ENCODE data around the gene PLCB1.

Gene PLCB1

DNA sequence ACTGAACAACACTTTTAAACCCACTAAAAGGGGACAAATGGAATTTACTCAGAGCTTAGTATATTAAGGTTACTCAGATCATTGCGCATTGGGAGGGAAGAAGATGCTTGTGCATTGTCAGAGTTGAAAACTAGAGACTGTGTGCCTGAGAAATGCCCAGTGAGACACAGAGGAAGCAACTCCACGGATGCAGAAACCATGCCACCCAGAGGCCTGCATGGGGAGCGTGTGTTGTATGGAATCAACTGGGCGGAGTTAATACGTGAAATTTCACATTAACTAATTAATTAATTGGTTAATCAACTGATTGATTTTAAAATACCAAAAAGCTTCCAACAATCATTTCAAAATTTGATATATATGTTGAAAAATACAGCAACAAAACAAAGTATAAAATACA lies 391.6 kb downstream of the PLCB1 start:
- Histone ChIP-seq H3K79me2 (ENCODE audit: control insufficient read depth, low read length) (no peaks in the 10 kb centered on the region), H3K27me3 (ENCODE audit: control insufficient read depth, low read length) (no peaks in the 10 kb centered on the region), H3K4me2 (ENCODE audit: low read length) (no peak overlapping the region), H3K9me2 (replicated peaks; ENCODE audit: control insufficient read depth, low read length) (no peaks in the 10 kb centered on the region), H3K4me1 (ENCODE audit: control insufficient read depth, low read length) (peaks cover 11% of the 10 kb centered on the region), H4K20me1 (ENCODE audit: control insufficient read depth, insufficient read depth, low read depth, low read length) (no peaks in the 10 kb centered on the region), H3F3A (ENCODE audit: control insufficient read depth, insufficient read depth) (no peaks in the 10 kb centered on the region), H3K36me3 (ENCODE audit: control insufficient read depth, low read length) (no peaks in the 10 kb centered on the region), H3K27ac (ENCODE audit: low read depth, low read length) (no peak overlapping the region), H3K4me3 (ENCODE audit: low read length) (no peak overlapping the region), H3K9me3 (ENCODE audit: control insufficient read depth, insufficient read depth, low read length) (no peaks in the 10 kb centered on the region)
- TF ChIP-seq, protein P1, sequence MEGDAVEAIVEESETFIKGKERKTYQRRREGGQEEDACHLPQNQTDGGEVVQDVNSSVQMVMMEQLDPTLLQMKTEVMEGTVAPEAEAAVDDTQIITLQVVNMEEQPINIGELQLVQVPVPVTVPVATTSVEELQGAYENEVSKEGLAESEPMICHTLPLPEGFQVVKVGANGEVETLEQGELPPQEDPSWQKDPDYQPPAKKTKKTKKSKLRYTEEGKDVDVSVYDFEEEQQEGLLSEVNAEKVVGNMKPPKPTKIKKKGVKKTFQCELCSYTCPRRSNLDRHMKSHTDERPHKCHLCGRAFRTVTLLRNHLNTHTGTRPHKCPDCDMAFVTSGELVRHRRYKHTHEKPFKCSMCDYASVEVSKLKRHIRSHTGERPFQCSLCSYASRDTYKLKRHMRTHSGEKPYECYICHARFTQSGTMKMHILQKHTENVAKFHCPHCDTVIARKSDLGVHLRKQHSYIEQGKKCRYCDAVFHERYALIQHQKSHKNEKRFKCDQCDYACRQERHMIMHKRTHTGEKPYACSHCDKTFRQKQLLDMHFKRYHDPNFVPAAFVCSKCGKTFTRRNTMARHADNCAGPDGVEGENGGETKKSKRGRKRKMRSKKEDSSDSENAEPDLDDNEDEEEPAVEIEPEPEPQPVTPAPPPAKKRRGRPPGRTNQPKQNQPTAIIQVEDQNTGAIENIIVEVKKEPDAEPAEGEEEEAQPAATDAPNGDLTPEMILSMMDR (IDR thresholded peaks at IDR 0.05; ENCODE audit: low read depth, low read length, poor library complexity, severe bottlenecking), result no peak
- no peak for TF ChIP-seq EZH2phosphoT487 (IDR thresholded peaks at IDR 0.05; ENCODE audit: borderline replicate concordance, low read length)

DNA sequence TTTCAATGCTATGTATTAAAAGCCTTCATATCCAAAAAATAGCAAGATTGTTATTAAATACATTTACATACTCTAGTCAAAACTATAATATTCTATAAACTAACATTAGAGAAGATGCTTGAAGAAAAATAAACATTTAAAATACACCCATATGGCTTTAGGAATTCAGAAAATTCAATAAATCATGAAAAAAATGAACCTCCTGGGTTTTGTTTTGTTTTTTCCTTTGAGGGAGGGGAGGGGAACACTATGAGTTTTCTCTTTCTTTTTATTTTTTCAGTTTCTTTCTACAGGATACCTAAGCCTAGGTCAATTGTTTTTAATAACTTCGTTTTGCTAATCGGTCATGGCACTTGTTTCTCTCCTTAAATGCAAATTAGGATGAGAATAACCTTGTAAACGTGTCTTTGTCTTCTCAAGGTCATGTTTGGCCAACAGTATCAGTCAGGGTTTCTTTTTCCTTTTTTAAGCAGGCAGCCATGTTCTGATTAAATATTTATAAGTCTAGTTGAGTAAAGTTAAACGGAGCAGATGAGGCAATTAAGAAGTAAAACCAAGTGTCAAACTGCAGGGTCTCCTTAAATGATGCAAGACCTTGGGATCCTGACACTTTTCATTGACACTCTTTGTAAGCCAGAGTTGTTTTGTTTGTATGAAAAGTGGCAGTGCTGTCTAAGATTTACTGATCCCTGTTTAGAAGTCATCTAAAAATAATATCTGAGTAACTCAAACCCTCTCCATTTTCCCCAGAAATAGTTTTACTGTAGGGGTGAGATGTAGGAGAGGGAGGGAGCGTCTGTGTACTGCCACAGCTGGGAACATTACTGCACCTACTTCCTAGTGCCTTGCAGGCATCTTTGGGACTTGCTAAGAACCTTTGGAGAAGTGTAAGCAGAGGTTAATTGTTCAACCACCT lies 392.3 kb downstream of the PLCB1 start:
- TF ChIP-seq EZH2phosphoT487 (IDR thresholded peaks at IDR 0.05; ENCODE audit: borderline replicate concordance, low read length), result no peak
- TF ChIP-seq, protein P1 (IDR thresholded peaks at IDR 0.05; ENCODE audit: low read depth, low read length, poor library complexity, severe bottlenecking), result no peak
- H3F3A ChIP-seq (ENCODE audit: control insufficient read depth, insufficient read depth), result no peaks in the 10 kb centered on the region
- H3K4me2 ChIP-seq (ENCODE audit: low read length), result no peak overlapping the region
- H3K27me3 ChIP-seq (ENCODE audit: control insufficient read depth, low read length), result no peaks in the 10 kb centered on the region
- no peak overlapping the region for H3K27ac ChIP-seq (ENCODE audit: low read depth, low read length)
- no peaks in the 10 kb centered on the region for H3K36me3 ChIP-seq (ENCODE audit: control insufficient read depth, low read length)
- no peak overlapping the region for H3K4me3 ChIP-seq (ENCODE audit: low read length)
- H4K20me1 ChIP-seq (ENCODE audit: control insufficient read depth, insufficient read depth, low read depth, low read length), result no peaks in the 10 kb centered on the region
- no peaks in the 10 kb centered on the region for H3K9me2 ChIP-seq (replicated peaks; ENCODE audit: control insufficient read depth, low read length)
- H3K9me3 ChIP-seq (ENCODE audit: control insufficient read depth, insufficient read depth, low read length), result no peaks in the 10 kb centered on the region
- peaks cover 11% of the 10 kb centered on the region for H3K4me1 ChIP-seq (ENCODE audit: control insufficient read depth, low read length)
- no peaks in the 10 kb centered on the region for H3K79me2 ChIP-seq (ENCODE audit: control insufficient read depth, low read length)

DNA sequence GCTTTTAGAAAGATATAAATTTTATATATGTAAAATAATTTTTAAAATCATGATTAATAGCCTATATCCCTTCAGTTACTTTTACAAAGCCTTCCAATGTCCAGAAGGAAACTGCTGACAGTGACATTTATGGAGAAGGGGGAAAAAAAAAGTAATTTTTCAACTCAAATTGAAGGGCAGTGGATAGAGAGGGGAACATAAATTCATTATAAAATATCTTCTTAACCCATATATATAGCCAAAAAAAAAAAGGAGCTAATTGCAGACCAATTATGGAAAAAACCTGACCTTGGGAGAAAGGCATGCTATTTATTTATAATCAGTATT lies 392.9 kb downstream of the PLCB1 start:
- TF ChIP-seq EZH2phosphoT487 (IDR thresholded peaks at IDR 0.05; ENCODE audit: borderline replicate concordance, low read length), result no peak
- TF ChIP-seq, protein P1 (IDR thresholded peaks at IDR 0.05; ENCODE audit: low read depth, low read length, poor library complexity, severe bottlenecking), result no peak
- H4K20me1 ChIP-seq (ENCODE audit: control insufficient read depth, insufficient read depth, low read depth, low read length), result no peaks in the 10 kb centered on the region
- no peak overlapping the region for H3K4me2 ChIP-seq (ENCODE audit: low read length)
- peaks cover 11% of the 10 kb centered on the region for H3K4me1 ChIP-seq (ENCODE audit: control insufficient read depth, low read length)
- no peaks in the 10 kb centered on the region for H3K36me3 ChIP-seq (ENCODE audit: control insufficient read depth, low read length)
- no peaks in the 10 kb centered on the region for H3K79me2 ChIP-seq (ENCODE audit: control insufficient read depth, low read length)
- no peaks in the 10 kb centered on the region for H3K9me2 ChIP-seq (replicated peaks; ENCODE audit: control insufficient read depth, low read length)
- no peaks in the 10 kb centered on the region for H3F3A ChIP-seq (ENCODE audit: control insufficient read depth, insufficient read depth)
- H3K9me3 ChIP-seq (ENCODE audit: control insufficient read depth, insufficient read depth, low read length), result no peaks in the 10 kb centered on the region
- no peak overlapping the region for H3K4me3 ChIP-seq (ENCODE audit: low read length)
- H3K27me3 ChIP-seq (ENCODE audit: control insufficient read depth, low read length), result no peaks in the 10 kb centered on the region
- no peak overlapping the region for H3K27ac ChIP-seq (ENCODE audit: low read depth, low read length)
